Measurements from ENCODE around the gene FKBP8. TPM values are rescaled to one million over a fixed set of nuclear protein-coding genes. Genes with fewer than 3 reads are reported as not detected.

Gene FKBP8
- total RNA-seq, 1 experiment from 2014 or later = 145 TPM

DNA sequence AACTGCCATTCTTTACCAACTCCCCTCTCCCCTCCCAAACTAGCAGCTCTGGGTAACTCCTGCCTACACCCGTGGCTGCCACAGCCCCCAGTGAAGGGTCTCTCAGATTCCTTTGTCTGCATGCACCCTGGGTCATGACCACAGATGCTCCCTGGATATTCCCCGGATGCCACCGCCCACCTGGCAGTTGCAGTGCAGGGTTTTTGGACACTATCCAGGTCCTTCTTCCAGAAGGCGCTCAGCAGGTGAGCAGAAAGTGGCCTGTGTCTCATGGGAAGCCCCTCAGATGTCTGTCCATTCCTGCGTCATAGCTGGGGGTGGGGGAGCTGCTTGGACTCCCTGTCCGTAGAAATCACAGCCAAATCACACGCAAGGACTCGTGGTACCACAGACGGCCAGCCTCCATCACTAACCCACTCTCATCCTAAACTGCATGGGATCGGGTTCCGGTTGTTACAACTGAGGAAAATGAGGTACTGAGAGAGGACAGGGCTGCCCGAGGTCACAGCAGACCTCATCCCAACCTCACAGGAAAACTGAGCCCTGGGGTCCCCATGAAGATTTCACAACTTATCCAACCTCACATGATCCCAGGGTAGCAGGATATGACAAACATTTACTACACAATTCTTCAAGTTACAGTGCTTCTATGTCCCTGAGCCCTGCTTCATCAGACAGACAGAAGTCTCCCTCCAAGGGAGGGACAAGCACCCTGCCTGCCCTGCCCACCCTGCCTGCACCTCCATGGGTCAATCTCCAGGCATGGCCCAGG, 60.1 kb downstream of the FKBP8 start:
- DNase-seq (ENCODE audit: low spot score) = no peak

Other genes with a start within 250 kb of the FKBP8 start
- 349 and 397 TPM in 2 replicates for gene LSM4, start 220.5 kb downstream of the FKBP8 start, total RNA-seq (2014; rRNA removed; shearing (Covaris generic))
- gene PGPEP1, start 203.0 kb downstream of the FKBP8 start, total RNA-seq (2014; rRNA removed; shearing (Covaris generic)) = 2.9 and 12.1 TPM in 2 replicates
- gene GDF15, start 157.4 kb downstream of the FKBP8 start, total RNA-seq (2014; rRNA removed; shearing (Covaris generic)) = 376 and 378 TPM in 2 replicates
- gene LRRC25, start 146.0 kb downstream of the FKBP8 start, total RNA-seq (2014; rRNA removed; shearing (Covaris generic)) = 0.06 and 0.35 TPM in 2 replicates
- 44.6 and 60.9 TPM in 2 replicates for gene SSBP4, start 124.2 kb downstream of the FKBP8 start, total RNA-seq (2014; rRNA removed; shearing (Covaris generic))
- 0.33 and 0.45 TPM in 2 replicates for gene ISYNA1, start 105.4 kb downstream of the FKBP8 start, total RNA-seq (2014; rRNA removed; shearing (Covaris generic))
- gene ELL, start 21.5 kb downstream of the FKBP8 start, total RNA-seq (2014; rRNA removed; shearing (Covaris generic)) = 4.9 and 5.8 TPM in 2 replicates
- 139 and 150 TPM in 2 replicates for gene KXD1, start 14.3 kb upstream of the FKBP8 start, total RNA-seq (2014; rRNA removed; shearing (Covaris generic))
- gene UBA52, start 28.3 kb upstream of the FKBP8 start, total RNA-seq (2014; rRNA removed; shearing (Covaris generic)) = 2,104 and 2,108 TPM in 2 replicates
- 107 and 159 TPM in 2 replicates for gene REX1BD, start 45.2 kb upstream of the FKBP8 start, total RNA-seq (2014; rRNA removed; shearing (Covaris generic))
- 19.4 and 35.4 TPM in 2 replicates for gene CRLF1, start 63.2 kb upstream of the FKBP8 start, total RNA-seq (2014; rRNA removed; shearing (Covaris generic))
- 1.2 and 3.2 TPM in 2 replicates for gene TMEM59L, start 69.3 kb upstream of the FKBP8 start, total RNA-seq (2014; rRNA removed; shearing (Covaris generic))
- 2.3 and 5.7 TPM in 2 replicates for gene KLHL26, start 93.5 kb upstream of the FKBP8 start, total RNA-seq (2014; rRNA removed; shearing (Covaris generic))
- gene CRTC1, start 140.1 kb upstream of the FKBP8 start, total RNA-seq (2014; rRNA removed; shearing (Covaris generic)) = 2.3 and 2.6 TPM in 2 replicates
- 0.08 TPM in 1 of 2 replicates, not detected in the other for gene COMP, start 247.7 kb upstream of the FKBP8 start, total RNA-seq (2014; rRNA removed; shearing (Covaris generic))